SIG-M5 treated with dmso at 0.1 percent for 504 hours (cell line): Measurements from ENCODE around the gene TFF2.

Experiments
- DNase-seq: peaks from one replicate; lab custom pipeline; 2025; ENCODE audit not compliant: unreplicated experiment; lab: John Stamatoyannopoulos, UW

The TFF2 gene

DNA sequence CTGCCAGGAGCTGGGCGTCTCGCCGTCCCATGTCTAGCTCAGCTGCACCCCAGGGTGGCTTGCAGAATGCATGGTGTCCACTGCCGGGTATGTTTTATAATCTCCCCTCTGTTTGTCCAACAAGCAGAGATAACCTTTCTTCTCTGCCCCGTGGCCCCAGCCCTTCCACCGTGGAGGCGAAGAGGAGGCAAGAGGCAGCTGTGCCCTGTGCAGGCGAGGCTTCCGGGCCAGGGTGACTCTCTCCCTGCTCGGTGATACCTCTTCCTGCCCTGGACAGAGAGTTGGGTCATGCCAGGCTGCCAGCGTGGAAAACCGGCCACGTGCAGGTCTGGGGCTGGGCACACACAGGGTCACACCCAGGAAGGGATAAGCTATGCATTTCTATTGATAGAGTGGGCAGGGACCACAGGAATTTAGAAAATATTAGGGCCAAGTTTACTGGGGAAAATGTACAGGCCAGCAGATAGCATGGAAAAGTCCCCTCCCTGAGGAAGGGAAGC lies at the start of gene TFF2:
TSS of gene TFF2 (minus strand) at position 68 of the 500 bp plus-strand sequence. CDS start at position 31, 37 bp downstream.
- no peak for DNase-seq

- DNase-seq, result no peak
Observed at GRCh38 chr21:42400525-42400924, 49.7 kb upstream of the TFF2 start.

DNA sequence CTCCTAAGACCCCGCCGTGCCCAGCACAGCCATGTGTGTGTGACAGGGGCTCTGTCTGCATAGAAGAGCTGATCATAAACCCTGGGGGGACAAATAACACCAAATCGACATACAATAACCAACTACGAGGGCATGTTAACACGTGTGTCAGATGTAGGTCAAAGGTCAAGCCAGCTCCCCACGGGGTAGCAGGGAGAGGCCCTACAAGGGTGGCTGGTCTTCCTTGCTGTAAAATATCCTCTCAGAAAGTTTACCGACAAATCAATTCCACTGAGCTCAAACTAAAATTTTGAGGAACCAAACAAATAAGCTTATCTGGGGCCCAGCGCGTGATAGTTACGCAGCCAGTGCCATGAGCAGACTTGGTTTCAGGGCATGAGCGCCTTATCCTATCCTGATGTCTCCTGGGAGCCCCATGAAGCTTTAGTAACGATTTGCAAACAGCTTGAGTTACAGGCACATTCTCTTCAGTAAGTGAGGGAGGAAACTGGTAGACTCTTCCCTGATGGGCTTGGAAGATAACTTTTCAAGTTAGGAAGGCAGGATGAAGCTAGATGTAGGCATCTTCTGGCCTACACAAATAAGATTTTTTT lies 47.7 kb upstream of the TFF2 start:
- no peak for DNase-seq

DNA sequence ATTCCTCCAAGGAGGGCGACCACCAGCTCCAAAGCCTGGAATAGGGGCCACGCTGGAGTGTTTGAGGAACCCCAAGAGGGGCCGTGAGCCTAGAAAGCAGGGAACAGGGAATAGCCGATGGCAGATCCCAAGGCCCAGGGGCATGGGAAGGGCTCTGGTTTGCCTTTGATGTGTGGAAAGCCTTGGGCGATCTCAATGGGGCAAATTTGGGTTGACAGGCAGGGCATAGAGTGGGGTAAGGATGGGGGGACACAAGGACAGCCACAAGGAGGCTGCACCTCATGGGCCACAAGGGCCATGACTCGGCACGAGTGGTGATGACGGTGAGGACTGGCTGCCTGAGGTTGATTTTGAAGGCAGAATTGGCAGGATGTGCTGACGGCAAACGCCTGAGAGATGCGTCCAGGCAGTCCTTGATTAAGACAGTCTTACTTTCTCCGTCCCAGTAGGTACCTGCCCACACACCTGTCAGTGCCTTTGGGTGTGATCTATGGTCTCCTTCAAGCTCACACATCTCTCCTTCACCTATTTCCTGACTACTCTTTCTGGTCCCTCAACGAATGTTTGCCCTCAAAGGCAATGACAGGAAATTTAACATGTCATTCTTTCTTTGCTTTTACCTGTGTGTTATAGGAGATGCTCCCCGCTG lies 47.1 kb upstream of the TFF2 start:
- no peak for DNase-seq

GRCh38 chr21:42396799-42397745 lies 46.3 kb upstream of the TFF2 start:
- DNase-seq, result no peak

GRCh38 chr21:42395905-42396651 lies 45.3 kb upstream of the TFF2 start, which contains the start of gene TMPRSS3:
Gene TMPRSS3, minus strand, starts transcription at chr21:42396052. Its CDS starts 635 bp downstream, at chr21:42395417.
- no peak for DNase-seq

- DNase-seq, result no peak
Observed at GRCh38 chr21:42395302-42395701, 44.5 kb upstream of the TFF2 start.

- no peak for DNase-seq
Observed at GRCh38 chr21:42393443-42393950, 42.7 kb upstream of the TFF2 start.

GRCh38 chr21:42392731-42393442 lies 42.1 kb upstream of the TFF2 start:
- no peak for DNase-seq

GRCh38 chr21:42391297-42391696 lies 40.5 kb upstream of the TFF2 start:
- no peak for DNase-seq

DNA sequence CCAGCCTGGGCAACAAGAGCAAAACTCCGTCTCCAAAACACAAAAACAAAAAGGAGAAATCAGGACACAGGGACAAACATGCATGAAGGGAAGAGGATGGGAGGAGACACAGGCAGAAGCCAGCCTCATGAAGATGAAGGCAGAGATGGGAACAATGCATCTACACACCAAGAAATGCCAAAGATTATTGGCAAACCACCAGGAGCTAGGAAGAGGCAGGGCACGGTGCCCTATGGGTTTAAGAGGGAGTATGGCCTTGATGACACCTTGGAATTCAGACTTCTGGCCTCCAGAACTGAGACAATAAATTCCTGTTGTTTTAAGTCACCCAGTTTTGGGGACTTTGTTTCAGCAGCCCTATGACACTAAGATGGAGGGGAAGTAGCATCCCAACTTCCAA lies 39.9 kb upstream of the TFF2 start:
- DNase-seq, result no peak

DNA sequence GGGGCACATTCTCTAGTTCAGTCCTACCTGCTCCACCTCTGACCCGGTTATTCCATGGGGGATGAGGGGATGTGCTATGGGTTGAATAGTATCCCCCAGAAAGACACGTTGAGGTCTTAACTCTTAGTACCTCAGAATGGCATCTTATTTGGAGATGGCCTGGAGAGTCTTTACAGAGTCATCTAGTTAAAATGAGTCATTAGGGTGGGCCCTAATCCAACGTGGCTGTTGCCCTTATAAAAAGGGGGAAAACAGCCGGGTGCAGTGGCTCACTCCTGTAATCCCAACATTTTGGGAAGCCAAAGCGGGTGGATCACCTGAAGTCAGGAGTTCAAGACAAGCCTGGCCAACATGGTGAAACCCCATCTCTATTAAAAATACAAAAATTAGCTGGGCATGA lies 39.4 kb upstream of the TFF2 start:
- DNase-seq, result no peak

DNA sequence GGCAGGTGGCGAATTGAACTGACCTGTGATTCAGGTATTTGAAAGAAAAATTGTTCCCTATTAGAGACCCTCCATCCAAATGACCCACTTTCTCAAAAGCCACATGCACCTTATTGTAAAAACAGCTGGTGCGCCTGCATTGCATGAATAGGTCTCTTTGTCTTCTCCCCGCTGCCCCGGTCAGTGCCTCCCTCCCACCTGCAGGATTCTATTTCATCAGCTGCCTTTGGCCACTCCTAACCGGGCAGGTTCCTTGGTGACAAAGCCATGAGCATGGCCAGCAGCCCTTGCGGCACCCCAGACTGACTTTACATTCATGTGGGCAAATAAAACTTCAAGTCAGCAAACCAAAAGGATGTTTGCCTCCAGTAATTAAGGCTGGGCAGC lies 38.6 kb upstream of the TFF2 start:
- DNase-seq, result no peak

DNA sequence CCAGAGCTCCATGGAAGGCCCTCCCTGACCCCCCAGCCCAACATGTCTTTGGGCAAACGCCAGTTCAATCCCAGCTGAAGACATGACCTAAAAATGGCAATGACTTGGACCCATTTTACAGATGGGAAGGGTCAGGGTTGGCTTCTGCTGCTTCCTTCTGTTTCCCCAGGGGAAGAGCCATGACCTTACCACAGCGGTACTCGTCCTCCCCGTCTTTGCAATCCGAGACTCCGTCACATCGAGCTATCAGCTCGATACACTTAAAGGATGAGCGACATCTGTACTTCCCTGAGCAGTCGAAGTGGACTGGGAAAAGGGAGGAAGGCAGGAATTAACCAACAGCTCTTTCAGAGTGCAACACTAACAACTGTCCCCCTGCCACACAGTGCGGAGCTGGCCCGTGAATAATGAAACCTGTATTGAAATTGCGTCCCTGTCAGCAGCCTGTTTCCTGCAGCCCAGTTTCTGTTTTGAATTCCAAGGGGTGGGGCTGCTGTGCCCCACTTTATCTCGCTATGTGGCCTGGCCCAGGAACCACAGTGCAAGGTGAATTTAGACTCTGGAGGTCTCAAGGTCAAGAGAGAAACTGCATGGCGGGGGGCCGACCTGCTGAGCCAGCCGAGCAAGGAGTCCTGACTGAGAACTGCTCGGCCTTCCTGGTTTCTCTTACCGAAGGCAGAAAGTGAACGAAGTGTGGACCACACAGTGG lies 38.1 kb upstream of the TFF2 start:
- no peak for DNase-seq

GRCh38 chr21:42387843-42388340 lies 37.1 kb upstream of the TFF2 start:
- DNase-seq, result no peak

GRCh38 chr21:42387164-42387563 lies 36.4 kb upstream of the TFF2 start:
- DNase-seq, result no peak

DNA sequence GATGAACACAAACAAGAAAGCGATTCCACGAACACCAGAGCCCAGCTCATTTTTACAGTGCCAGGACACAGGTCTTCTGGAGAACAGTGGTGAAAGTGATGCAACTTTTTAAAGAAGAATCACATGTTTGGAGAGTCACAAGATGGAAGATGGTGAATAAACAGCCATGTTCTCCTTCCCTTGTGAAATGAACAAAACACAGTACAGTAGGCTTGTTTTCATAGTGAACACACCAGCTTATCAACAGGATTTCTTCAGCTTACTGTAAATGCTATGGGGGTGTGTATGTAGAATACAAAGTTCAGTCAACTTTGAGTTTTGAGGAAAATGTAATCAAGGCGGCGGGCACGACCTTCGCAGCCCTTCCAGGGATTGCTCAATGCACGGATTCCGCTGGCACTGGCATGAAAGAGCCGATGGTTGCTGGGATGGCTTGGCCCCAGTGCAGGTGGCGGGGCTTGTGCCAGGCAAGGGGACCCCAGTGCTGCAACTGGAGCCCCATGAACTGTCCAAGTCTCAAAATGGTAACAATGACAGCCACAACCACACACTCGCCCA lies 35.3 kb upstream of the TFF2 start:
- DNase-seq, result no peak

DNA sequence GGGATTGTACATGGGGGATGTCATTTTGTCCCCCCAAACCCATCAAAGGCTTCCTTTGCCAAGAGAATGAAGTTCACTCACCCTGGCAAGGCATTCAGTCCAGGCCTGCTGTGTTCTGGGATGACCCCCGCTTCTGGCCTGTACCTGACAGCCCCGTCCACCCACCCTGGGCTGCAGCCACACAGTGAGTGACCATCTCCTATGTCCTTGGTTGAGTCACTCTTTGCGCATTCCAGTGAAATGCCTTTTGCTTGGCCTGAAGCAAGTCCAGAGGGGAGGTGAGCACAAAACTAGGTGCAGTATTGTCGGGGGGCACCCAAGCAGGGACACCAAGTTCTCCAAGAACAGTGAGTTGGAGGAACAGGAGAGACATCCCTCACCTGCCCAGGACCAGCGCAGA lies 34.8 kb upstream of the TFF2 start:
- no peak for DNase-seq

DNA sequence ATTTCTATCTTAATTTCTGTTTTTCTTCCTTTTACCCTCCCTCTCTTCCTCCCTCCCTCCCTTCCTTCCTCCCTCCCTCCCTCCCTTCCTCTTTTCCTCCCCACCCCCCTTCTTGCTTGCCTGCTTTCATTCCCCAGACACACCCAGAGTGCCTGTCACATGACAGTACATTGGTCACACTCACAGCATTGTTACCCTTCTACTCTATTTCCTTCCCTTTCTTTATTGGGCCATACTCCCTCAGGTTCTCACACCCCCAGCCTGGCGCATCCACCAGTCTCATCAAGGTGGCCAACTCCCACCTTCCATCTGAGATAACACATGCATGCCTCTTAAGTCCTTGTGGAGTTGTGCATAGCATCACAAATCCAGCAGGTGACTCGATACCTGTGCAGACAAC lies 34.2 kb upstream of the TFF2 start:
- DNase-seq, result no peak
